Chondrocyte (in vitro differentiated cells): ENCODE data around the gene XIRP2. TPM values are rescaled to one million over a fixed set of nuclear protein-coding genes. Genes with fewer than 3 reads are reported as not detected.

Experiments
- DNase-seq: peaks from one replicate; pipeline ENCODE4 v3.0.0; 2021; ENCODE audit warnings: mixed read lengths, low spot score
- H3K27ac Mint-ChIP-seq: one replicate; pipeline ENCODE4 v1.8.0; 2021; ENCODE audit warnings: mild to moderate bottlenecking, moderate library complexity, mixed read lengths; ENCODE audit not compliant: unreplicated experiment
- H3K27me3 Mint-ChIP-seq: 2 replicates; pipeline ENCODE4 v1.8.0; 2021; ENCODE audit warnings: low read depth, mixed read lengths
- H3K36me3 Mint-ChIP-seq: 2 replicates; pipeline ENCODE4 v1.8.0; 2021; ENCODE audit warnings: low read depth, mixed read lengths
- H3K4me1 Mint-ChIP-seq: 2 replicates; pipeline ENCODE4 v1.8.0; 2021; ENCODE audit warnings: low read depth, mild to moderate bottlenecking, mixed read lengths
- H3K4me3 Mint-ChIP-seq: one replicate; pipeline ENCODE4 v1.8.0; 2021; ENCODE audit warnings: mild to moderate bottlenecking, moderate library complexity, mixed read lengths; ENCODE audit not compliant: unreplicated experiment
- H3K9me3 Mint-ChIP-seq: 2 replicates; pipeline ENCODE4 v1.8.0; 2021; ENCODE audit warnings: low read depth, mixed read lengths
- CTCF ChIP-seq: fragments of 200-600 bp; sonication (generic); IDR thresholded peaks from 2 replicates; pipeline ENCODE4 v1.5.0; 2021; ENCODE audit warnings: antibody characterized with exemption, mild to moderate bottlenecking, moderate library complexity
- total RNA-seq: library from RNA; stranded (reverse); gene quantifications from 3 replicates; pipeline ENCODE4 v1.2.1, GENCODE V29; 2021

The XIRP2 gene
- total RNA-seq, 1 donor from 2014 or later, result not detected

GRCh38 chr2:166901336-166901735 is 13.1 kb downstream of the XIRP2 start:
- no peak for TF ChIP-seq CTCF
- no peak overlapping the region for H3K4me3 Mint-ChIP-seq
- H3K36me3 Mint-ChIP-seq, result no peaks in the 10 kb centered on the region

GRCh38 chr2:166916987-166917386 is 28.7 kb downstream of the XIRP2 start:
- Mint-ChIP-seq H3K9me3 (no peaks in the 10 kb centered on the region), H3K4me1 (peaks cover 16% of the 10 kb centered on the region), H3K36me3 (peaks cover 1% of the 10 kb centered on the region), H3K27me3 (no peaks in the 10 kb centered on the region), H3K4me3 (no peak overlapping the region), H3K27ac (no peak overlapping the region)
- peak; percentile 52 for TF ChIP-seq CTCF
- DNase-seq, result no peak

More at GRCh38 chr2:166901336-166901735, 13.1 kb downstream of the XIRP2 start:
- H3K9me3 Mint-ChIP-seq, result no peaks in the 10 kb centered on the region
- peaks cover 5% of the 10 kb centered on the region for H3K27me3 Mint-ChIP-seq
- DNase-seq, result no peak
- H3K4me1 Mint-ChIP-seq, result no peaks in the 10 kb centered on the region
- no peak overlapping the region for H3K27ac Mint-ChIP-seq

- peaks cover 16% of the 10 kb centered on the region for H3K4me1 Mint-ChIP-seq
- no peaks in the 10 kb centered on the region for H3K9me3 Mint-ChIP-seq
- H3K36me3 Mint-ChIP-seq, result no peaks in the 10 kb centered on the region
- H3K27ac Mint-ChIP-seq, result no peak overlapping the region
- no peak for DNase-seq
- no peaks in the 10 kb centered on the region for H3K27me3 Mint-ChIP-seq
- H3K4me3 Mint-ChIP-seq, result no peak overlapping the region
- TF ChIP-seq CTCF, result no peak
Observed at GRCh38 chr2:166917415-166917814, 29.1 kb downstream of the XIRP2 start.

GRCh38 chr2:166921261-166921896 is 33.1 kb downstream of the XIRP2 start:
- no peak for TF ChIP-seq CTCF
- Mint-ChIP-seq H3K27me3 (no peaks in the 10 kb centered on the region), H3K36me3 (no peaks in the 10 kb centered on the region)

GRCh38 chr2:166924967-166925366 is 36.7 kb downstream of the XIRP2 start:
- peaks cover 3% of the 10 kb centered on the region for H3K9me3 Mint-ChIP-seq
- no peak overlapping the region for H3K27ac Mint-ChIP-seq
- H3K36me3 Mint-ChIP-seq, result no peaks in the 10 kb centered on the region
- no peak for TF ChIP-seq CTCF
- H3K4me1 Mint-ChIP-seq, result no peaks in the 10 kb centered on the region
- no peak overlapping the region for H3K4me3 Mint-ChIP-seq
- DNase-seq, result no peak
- H3K27me3 Mint-ChIP-seq, result no peaks in the 10 kb centered on the region

More at GRCh38 chr2:166921261-166921896, 33.1 kb downstream of the XIRP2 start:
- Mint-ChIP-seq H3K9me3 (no peaks in the 10 kb centered on the region), H3K4me1 (peaks cover 12% of the 10 kb centered on the region), H3K27ac (no peak overlapping the region), H3K4me3 (no peak overlapping the region)
- no peak for DNase-seq
